RKO (cell line): Measurements from ENCODE around the gene PCIF1.
"Not testable (repeated sequence)": the region's sequence is repeated elsewhere in the genome, so short reads cannot be mapped to it uniquely, and the experiment has no call there.

Source experiments
- DNase-seq: peaks from one replicate; pipeline ENCODE4 v3.0.0-alpha.2; 2016; ENCODE audit warnings: low spot score

PCIF1 gene

DNA sequence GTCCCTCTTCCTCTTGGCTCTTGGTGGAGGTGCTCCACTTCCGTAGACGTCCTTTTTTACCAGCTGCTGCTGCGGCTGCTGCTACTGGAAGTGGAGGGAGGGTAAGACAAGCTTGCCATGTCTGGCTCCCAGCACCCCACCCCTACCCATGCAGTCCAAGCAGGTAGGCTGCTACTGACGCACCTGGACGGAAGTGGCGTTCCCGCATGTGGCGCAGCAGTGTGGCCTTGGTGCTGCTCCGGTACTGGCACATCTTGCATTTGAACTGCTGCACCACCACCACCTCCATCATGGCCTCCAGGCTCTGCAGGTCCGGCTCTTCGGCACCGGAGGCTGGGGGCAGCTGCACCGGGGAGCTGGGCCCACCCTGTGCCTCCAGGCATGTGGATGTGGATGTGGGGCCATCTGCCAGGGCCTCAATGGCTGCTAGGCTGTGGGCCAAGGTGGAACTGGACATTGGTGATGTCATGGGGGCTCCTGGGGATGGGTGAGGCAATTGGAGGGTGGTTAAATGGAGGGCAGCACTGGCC, 33.1 kb downstream of the PCIF1 start:
- DNase-seq, result no peak

DNA sequence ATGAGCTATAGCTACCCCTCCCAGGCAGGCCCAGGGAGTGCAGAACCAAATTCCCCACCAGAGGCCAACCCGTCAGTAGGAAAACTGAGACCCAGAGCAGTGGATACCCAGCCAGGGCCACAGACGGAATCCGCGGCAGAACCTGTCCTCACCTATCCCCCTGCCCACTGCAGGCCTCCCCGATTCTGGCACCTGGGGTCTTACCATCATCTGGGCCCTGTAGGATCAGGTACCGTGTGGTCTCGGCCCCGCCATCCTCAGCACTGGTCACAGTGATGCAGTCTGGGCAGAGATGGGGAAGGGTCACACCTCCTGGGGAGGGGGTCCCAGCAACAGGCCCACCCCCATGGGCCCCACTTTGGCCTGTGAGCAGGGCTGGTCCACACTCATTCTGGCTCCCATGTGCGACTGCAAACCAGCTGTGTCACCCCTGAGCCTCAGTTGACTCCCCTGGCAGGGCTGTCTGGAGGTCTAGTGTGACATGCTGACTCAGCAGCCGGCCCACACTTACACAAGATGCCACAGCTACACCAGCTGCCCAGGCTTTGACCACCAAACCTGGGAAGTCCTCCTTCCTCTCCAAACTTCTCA, 33.7 kb downstream of the PCIF1 start:
- DNase-seq, result no peak

DNA sequence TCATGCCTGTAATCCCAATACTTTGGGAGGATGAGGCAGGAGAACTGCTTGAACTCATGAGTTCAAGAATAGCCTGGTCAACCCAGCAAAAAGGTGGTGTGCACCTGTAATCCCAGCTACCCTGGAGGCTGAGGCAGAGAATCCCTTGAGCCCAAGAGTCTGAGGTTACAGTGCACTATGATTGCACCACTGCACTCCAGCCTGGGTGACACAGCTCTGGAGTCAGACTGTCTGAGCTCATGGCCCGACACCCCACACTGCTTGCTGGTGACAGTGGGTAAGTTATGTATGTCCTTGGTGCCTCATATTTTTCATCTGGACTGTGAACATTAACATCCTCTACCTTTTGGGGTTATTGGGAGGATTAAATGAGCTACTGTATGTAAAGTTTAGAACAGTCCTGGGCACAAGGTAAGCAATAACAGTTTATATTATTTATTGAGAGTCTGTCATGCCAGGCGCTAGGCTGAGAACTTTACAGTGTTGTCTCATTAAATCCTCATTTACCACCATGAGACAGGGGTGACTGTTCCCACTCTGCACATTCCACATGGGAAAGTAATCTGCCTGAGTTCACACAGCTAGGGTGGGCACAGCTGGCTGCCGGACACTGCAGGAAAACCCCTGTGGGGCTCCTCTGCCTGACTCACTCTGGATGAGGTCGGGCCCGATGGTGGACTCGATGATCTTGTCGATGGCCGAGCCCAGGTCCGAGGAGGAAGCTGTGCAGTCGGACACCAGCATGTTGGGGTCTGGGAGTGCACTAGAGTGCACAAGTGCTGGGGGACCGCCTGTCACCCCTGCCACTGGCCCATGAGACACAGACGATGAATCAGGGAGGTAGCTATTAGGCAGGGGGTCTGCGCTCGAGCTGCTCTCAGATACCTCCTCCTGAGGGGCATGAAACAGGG, 34.6 kb downstream of the PCIF1 start:
- DNase-seq, result peak; percentile 74

DNA sequence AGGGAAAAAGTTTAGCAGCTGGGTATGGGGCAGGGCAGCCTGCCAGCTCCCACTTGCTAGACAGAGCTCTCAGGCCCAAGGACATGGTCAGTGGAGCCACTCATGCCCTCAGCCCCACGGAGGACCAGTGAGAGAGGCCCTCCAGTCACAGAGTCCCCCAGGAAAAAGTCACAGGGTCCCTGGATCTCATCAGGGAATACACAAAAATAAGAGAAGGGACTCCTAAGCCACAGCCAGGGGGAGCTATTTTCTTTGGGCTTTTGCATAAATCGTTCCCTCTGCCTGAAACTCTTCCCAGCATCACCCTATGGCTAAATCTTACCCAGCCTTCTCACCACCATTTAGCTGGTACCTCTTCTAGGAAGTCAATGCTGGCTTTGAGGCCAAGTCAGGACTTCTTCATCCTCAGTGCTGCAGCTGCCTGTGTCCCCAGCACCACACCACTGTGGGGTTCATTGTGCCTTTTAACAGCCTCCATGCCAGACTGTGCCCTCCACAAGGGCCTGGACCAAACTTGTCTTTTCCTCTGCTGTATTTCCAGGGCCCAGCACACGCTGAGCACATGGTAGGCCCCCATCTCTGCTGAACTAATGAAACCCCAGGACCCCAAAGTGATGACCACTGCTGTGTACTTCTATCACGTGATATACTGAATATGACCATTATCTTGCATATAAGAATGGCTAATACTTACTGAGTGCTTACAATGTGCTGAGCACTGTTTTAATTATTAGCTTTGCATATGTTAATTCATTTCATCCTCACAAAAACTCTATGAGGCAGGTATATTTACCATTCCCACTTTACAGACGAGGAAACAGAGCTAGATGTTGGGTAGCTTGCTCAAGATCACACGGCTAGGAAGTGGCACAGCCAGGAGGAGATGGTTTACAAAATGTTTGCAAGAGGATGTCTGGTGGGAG, 35.5 kb downstream of the PCIF1 start:
- DNase-seq, result peak; percentile 93

DNA sequence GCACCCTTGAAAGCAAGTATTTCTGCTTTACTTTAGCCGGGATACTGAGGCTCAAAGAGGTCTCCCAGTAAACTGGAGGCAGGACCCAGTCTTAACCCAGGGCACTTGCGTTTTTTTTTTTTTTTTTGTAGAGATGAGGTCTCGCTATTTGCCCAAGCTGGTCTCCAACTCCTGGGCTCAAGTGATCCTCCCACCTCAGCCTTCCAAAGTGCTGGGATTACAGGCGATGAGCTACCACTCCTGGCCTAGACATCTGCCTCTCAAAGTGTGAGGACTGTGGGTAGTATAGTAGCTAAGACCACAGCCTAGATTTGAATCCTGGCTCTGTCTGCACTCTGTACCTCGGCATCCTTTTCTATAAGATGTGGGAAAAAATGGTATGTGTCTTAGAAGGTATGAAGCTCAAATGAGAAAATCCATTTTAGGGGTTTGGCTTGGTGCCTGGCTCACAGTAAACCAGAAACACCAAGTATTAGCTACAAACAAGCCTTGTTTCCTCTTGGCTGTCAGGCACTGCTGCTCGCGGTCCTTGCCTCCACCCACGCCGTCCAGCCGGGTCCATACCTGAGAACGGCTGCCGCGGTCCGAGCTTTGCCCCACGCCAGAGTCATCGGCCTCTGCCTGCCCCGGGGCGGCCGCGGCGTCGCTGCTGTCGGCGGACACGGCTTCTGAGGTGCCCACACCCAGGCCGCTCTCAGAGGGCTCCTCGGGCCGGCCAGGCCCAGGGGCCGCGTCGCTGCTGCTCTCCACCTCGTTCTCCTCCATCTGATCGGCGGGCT, 36.4 kb downstream of the PCIF1 start:
- peak; percentile 63 for DNase-seq

DNA sequence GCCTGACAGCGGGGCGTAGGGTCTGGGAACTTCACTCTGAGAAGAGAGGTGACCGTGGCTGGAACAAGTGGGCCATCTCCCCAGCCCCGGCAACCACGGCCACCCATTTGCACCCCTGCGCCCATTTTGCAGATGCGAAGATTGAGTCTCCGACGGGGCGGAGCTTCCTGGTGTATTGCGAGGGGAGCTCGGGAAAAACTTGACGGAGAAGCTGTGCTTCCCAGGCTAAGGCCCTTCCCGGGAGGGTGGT, 36.9 kb downstream of the PCIF1 start:
- DNase-seq, result no peak

DNA sequence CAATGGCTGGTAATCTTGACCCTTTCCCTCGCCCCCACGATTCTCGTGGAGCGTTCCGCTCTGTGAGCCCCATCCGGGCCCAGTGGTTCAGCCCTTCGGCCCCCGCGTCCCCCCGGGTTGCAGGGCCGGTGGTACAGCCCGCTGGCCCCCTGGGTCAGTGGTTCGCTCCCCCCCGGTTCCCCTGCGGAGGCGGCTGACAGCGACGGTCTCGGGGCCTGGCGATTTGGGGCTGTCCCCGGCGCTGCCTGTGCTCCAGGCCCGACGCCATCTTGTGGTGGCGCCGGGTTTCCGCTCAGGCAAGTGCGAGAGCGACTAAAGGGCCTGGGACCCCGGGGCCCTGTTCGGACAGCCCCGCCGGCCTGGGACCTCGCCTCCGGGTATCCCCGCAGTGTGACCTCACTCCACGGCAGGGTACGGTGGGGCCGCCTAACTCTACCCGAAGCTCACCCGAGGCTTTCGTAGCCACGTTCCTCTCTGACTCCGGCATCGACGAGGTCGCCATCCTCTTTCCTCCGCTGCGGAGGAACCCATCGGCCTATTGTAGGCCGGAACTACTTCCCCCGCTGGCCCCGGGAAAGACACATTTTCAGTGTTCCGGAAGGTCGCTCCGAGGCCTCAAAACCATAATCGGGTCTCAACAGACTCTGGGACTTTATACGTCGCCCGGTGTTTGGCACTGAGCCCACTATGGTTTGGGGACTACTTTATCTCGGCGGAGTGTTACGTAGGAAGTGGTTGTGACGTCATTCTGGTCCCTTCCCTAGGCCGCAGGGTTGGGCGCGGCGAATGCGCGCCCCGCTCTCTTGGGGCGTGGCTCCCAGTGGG, 37.4 kb downstream of the PCIF1 start, which contains the start of gene ZNF335:
Gene ZNF335 (minus strand): TSS at position 529 of the 825 bp plus-strand sequence. CDS start 793 bp downstream, outside the sequence.
- DNase-seq, result peak; percentile 99

DNA sequence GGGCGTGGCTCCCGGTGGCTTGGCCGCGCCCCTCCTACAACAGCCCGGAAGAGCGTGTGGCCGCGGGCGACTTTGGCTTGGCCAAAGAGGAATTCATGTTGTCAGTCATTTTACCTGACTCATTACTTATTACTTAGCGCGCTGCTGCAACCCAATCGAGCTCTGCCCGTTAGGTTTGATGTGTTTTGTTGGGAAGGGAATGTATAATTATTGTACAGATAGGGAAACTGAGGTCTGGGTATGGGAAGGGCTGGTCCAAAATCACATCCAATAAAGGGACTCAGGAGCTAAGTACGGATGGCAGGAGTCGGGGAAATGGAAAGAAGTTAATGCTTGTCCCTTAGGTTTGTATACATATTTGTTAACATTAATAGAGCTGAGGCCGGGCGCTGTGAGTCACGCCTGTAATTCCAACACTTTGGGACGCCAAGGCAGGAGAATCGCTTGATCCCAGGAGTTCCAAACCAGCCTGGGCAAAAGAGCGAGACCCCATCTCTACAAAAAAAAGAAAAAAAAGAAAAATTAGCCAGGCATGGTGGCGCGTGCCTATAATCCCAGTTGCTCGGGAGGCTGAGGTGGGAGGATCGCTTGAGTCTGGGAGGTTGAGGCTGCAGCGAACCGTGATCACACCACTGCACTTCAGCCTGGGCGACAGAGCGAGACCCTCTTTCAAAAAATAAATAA, 38.2 kb downstream of the PCIF1 start:
- DNase-seq, result peak; percentile 99

DNA sequence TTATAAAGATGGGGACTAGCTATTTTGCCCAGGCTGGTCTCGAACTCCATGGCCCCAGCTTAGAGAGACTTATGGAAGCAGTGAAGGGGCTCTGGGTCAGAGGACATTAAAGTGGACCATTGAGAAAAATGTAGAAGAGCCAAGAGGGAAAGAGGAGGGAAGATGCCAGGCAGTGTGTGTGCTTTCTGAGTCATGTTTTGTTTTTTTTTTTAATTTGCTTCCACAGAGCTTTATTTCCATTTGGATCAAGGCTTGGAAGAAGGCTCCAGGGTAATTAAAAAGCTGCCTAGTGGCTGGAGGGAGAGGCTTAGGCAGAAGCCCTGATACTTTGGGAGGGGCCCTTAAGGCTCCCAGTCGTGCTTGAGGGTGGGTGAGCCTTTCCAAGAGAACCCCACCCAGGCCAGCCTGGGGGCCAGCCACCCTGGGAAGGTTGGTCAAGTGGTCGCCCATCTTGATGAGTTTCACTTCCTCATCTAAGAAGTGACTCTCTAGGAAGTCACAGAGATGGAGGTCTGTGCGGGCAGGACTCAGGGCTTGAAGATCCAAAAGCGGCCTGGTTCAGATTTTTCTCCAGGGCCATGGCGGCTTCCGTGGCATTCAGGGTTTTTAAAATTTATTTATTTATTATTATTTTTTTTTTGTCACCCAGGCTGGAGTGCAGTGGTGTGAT, 40.5 kb downstream of the PCIF1 start:
- no peak for DNase-seq

DNA sequence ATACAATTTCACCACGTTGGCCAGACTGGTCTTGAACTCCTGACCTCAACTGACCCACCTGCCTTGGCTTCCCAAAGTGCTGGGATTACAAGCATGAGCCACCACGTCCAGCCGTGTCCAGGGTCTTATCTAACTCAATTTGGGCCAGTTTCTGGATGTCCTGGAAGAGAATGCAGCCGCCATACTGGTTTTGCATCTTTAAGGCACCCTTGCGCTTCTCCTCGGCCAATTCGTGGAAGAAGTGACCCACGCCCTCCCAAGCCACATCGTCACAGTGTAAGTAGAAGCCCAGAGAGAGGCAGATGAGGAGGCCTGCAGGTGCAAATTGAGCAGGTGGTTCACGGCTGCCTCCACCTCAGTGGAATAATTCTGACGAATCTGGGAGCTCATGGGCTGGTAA, 41.2 kb downstream of the PCIF1 start:
- DNase-seq, result no peak

DNA sequence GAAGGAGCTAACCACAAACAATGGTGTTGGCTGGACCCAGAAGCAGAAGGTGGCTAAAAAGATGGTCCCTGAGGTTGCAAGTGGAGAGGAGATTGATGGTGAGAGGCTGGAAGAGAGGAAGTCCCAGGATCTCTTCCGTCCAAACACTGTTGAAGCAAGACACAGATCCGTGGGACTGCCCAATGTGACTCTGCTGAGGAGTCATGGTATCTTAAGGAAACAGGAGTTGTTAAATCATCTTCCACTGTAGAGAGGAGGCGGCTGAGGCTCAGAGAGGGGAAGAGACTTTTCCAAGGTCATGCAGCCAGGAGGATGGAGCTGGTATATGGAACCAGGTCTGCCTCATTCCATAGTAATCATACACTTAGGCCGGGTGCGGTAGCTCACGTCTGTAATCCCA, 41.6 kb downstream of the PCIF1 start:
- DNase-seq, result no peak

DNA sequence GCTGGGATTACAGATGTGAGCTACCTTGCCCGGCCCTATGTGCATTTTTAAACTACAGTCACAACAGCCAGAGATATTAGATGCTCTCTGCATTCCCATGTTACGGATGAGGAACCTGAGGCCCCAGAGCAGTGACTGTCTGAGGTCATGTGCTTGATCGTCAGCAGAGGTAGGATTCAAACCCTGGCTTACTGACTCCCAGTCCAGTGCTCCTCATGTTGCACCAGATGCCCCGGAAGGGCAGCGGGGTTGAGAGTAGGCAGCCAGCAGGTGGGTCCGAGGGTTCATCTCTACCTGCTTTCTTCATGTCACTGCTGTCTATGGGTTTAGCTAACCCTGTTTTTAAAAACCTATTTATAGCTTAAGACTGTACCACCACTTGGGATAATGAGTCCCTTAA, 46.8 kb downstream of the PCIF1 start:
- DNase-seq, result no peak

DNA sequence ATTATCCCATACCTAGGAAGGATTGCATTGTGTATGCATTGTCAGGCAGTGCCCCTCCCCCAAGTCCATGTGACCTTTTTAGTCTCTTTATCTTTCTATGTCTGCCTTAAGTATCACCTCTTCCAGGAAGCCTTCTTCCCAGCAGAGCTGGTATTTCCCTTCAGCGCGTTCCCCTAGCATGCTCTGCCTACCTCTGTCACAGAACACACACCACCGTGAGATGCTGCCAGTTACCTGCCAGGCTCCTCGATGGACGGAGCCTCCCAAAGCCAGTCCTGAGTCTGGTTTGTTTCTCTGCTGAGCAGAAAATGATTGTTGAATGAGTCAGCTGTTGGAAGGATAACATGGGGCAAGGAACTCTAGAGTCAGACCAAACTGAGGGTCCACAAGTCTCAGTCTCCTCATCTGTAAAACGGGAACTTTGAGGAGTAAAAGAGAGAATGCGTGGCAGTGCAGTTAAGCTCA, 48.8 kb downstream of the PCIF1 start:
- DNase-seq, result no peak

DNA sequence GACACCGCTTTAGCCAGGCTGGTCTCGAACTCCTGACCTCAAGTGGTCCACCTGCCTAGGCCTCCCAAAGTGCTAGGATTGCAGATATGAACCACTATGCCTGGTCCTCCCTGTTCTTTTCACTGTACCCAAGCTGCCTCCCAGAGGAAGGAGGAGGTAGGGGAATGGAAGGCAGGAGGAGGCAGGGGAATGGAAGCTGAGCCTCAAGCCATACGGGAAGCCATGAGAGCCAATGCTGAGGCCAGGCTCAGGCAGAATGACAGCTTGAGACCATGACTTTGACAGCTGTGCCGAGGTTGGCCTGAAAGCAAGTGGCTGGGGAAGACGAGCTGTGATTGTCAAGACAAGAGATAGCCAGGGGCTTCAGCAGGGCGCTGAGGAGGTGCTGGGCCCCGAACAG, 51.1 kb downstream of the PCIF1 start:
- DNase-seq, result peak; percentile 32

DNA sequence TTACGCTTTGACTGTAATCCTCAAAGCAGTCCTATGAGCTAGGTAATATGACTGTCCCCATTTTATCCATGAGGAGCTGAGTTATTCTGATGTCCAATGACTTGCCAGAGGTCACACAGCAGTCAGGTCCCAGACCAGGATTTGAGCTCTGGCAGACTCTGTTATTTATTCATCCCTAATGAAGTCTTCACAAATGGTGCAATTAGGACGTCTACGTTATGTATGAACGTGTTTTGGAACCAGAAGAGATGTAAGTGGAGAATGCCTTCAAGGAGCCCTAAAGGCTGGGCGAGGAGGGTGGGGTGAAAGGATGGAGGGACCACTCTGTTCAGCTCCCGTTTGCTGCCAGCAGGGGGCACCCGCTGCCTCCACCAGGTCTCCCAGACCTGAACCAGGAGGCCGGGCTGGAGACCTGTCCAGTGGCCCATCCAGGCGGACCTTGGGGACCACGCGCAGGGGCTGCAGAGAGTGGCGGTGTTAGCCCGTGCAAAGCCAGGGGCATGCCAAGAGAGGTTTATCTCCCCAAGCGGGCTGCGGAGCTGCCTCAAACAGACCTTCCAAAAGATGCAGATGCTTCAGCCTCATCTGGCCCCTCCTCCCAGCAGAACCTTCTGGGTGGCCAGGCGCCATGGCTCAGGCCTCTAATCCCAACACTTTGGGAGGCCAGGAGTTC, 52.8 kb downstream of the PCIF1 start:
- peak; percentile 57 for DNase-seq

DNA sequence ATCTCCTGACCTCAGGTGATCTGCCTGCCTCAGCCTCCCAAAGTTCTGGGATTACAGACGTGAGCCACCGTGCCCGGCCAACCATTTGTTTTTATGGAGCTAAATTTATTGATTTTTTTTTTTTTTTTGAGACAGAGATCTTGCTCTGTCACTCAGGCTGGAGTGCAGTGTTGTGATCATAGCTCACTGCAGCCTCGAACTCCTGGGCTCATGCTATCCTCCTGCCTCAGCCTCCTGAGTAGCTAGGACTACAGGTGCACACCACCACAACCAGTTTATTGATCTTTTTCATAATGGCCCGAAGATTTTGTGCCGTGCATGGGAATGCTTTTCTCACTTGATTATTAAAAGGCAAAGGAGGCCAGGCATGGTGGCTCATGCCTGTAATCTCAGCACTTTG, 54.3 kb downstream of the PCIF1 start:
- not testable (repeated sequence) for DNase-seq

DNA sequence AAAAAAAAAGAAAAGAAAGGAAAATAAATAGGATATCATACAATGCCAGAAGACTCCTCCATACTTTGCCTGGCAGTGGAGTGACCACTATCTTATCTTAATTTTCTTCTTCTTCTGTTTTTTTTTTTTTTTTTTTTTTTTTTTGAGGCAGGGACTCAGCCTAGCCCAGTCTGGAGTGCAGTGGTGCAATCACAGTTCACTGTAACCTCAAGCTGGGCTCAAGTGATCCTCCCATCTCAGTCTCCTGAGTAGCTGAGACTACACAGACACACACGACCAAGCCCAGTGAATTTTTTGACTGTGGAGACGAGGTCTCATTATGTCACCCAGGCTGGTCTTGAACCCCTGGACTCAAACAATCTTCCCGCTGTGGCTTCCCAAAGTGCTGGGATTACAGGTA, 57.1 kb downstream of the PCIF1 start:
- DNase-seq, result no peak

DNA sequence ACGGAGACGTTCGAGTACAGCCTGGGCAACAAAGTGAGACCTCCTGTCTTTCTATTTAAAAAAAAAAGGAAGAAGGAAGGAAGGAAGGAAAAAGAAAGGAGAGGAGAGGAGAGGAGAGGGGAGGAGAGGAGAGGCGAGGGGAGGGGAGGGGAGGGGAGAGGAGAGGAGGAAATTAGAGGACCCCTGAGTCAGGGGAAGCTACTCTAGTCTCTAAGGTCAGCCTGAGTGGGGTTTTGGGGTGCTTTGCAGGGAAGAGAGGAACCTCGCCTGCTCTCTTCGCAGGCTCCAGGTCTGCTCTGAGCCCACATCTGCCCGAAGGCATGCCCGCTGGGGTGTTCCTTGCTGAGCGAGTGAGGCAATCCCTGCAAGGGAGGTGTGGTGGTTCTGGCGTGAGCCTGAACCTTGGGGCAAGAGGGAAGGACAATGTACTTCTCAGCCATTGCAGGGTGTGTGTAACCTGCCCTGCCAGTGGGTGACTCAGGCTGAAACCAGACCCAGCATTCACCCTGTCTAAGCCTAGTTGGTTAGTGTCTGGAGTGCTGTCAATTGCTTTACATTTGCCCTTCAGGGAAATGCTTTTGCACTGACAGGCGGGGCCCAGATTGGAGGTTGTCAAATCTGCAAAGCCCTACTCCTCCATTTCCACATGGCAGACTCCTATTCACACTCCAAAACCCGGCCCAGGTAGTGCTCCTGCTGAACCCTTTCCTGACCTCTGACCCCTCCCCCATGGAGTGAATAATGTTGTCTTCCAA, 58.9 kb downstream of the PCIF1 start:
- DNase-seq, result peak; percentile 61
